HCT116 (cell line): Measurements from ENCODE around the gene SCGN.

Experiments
- CBX3 ChIP-seq: IDR thresholded peaks from 2 replicates; pipeline ENCODE4 v1.6.1; 2012; ENCODE audit warnings: low read depth
- CEBPB ChIP-seq: IDR thresholded peaks from 2 replicates; pipeline ENCODE4 v1.6.1; 2012; ENCODE audit warnings: low read depth
- CTCF ChIP-seq, 3 experiments: fragments of 200-600 bp in 1 of 3; sonication (generic) in 1 of 3; IDR thresholded peaks in 2 of 3; conservative IDR thresholded peaks in 1 of 3; 2 replicates each; pipeline ENCODE4 v1.5.1; 2012 to 2017; ENCODE audit warnings: low read depth in 2 of 3, low read length in 2 of 3, antibody characterized with exemption in 1 of 3, borderline replicate concordance in 1 of 3, control low read depth in 1 of 3, mild to moderate bottlenecking in 1 of 3, mixed read lengths in 1 of 3, mixed run types in 1 of 3, moderate library complexity in 1 of 3; ENCODE audit not compliant: insufficient read depth in 1 of 3
- POLR2A ChIP-seq: IDR thresholded peaks from 2 replicates; pipeline ENCODE4 v1.7.0; 2011; ENCODE audit warnings: borderline replicate concordance; ENCODE audit not compliant: insufficient read depth, insufficient read length; ENCODE audit errors: extremely low read depth
- POLR2AphosphoS5 ChIP-seq: IDR thresholded peaks from 2 replicates; pipeline ENCODE4 v1.6.1; 2011; ENCODE audit warnings: mild to moderate bottlenecking, low read depth, low read length, moderate library complexity

GRCh38 chr6:25700761-25701160 is 48.7 kb downstream of the SCGN start:
- TF ChIP-seq POLR2AphosphoS5 (no peak), POLR2A (no peak), CEBPB (no peak), CBX3 (no peak), CTCF (IDR thresholded peaks at IDR 0.05 in 2 of 3, conservative IDR thresholded peaks at IDR 0.05 in 1 of 3; ENCODE audit: borderline replicate concordance in 1 of 3, insufficient read depth in 1 of 3, low read depth in 2 of 3, low read length in 2 of 3) (no peak)
